Chondrocyte (in vitro differentiated cells): ENCODE measurements around the gene UBQLN3. TPM values are rescaled to one million over a fixed set of nuclear protein-coding genes. Genes with fewer than 3 reads are reported as not detected.

Experiments used
- DNase-seq: peaks from one replicate; pipeline ENCODE4 v3.0.0; 2021; ENCODE audit warnings: mixed read lengths, low spot score
- H3K27ac Mint-ChIP-seq: one replicate; pipeline ENCODE4 v1.8.0; 2021; ENCODE audit warnings: mild to moderate bottlenecking, moderate library complexity, mixed read lengths; ENCODE audit not compliant: unreplicated experiment
- H3K27me3 Mint-ChIP-seq: 2 replicates; pipeline ENCODE4 v1.8.0; 2021; ENCODE audit warnings: low read depth, mixed read lengths
- H3K36me3 Mint-ChIP-seq: 2 replicates; pipeline ENCODE4 v1.8.0; 2021; ENCODE audit warnings: low read depth, mixed read lengths
- H3K4me1 Mint-ChIP-seq: 2 replicates; pipeline ENCODE4 v1.8.0; 2021; ENCODE audit warnings: low read depth, mild to moderate bottlenecking, mixed read lengths
- H3K4me3 Mint-ChIP-seq: one replicate; pipeline ENCODE4 v1.8.0; 2021; ENCODE audit warnings: mild to moderate bottlenecking, moderate library complexity, mixed read lengths; ENCODE audit not compliant: unreplicated experiment
- H3K9me3 Mint-ChIP-seq: 2 replicates; pipeline ENCODE4 v1.8.0; 2021; ENCODE audit warnings: low read depth, mixed read lengths
- CTCF ChIP-seq: fragments of 200-600 bp; sonication (generic); IDR thresholded peaks from 2 replicates; pipeline ENCODE4 v1.5.0; 2021; ENCODE audit warnings: antibody characterized with exemption, mild to moderate bottlenecking, moderate library complexity
- total RNA-seq: library from RNA; stranded (reverse); gene quantifications from 3 replicates; pipeline ENCODE4 v1.2.1, GENCODE V29; 2021

The UBQLN3 gene
- total RNA-seq, 1 donor from 2014 or later: not detected

- H3K4me1 Mint-ChIP-seq: no peaks in the 10 kb centered on the region
- no peaks in the 10 kb centered on the region for H3K9me3 Mint-ChIP-seq
- no peak for TF ChIP-seq CTCF
- H3K27ac Mint-ChIP-seq: no peak overlapping the region
- H3K27me3 Mint-ChIP-seq: peaks cover 31% of the 10 kb centered on the region
- no peaks in the 10 kb centered on the region for H3K36me3 Mint-ChIP-seq
- no peak for DNase-seq
- H3K4me3 Mint-ChIP-seq: no peak overlapping the region
Measured at GRCh38 chr11:5507933-5508305, 1.8 kb downstream of the UBQLN3 start.

- DNase-seq: no peak
- no peaks in the 10 kb centered on the region for H3K4me1 Mint-ChIP-seq
- no peak for TF ChIP-seq CTCF
- no peak overlapping the region for H3K27ac Mint-ChIP-seq
- H3K4me3 Mint-ChIP-seq: no peak overlapping the region
- H3K27me3 Mint-ChIP-seq: peaks cover 31% of the 10 kb centered on the region
- no peaks in the 10 kb centered on the region for H3K36me3 Mint-ChIP-seq
- H3K9me3 Mint-ChIP-seq: no peaks in the 10 kb centered on the region
Measured at GRCh38 chr11:5507177-5507932, 2.4 kb downstream of the UBQLN3 start.

GRCh38 chr11:5505363-5506048 lies 4.3 kb downstream of the UBQLN3 start:
- Mint-ChIP-seq H3K4me3 (no peak overlapping the region), H3K27me3 (peaks cover 27% of the 10 kb centered on the region), H3K36me3 (no peaks in the 10 kb centered on the region), H3K27ac (no peak overlapping the region), H3K4me1 (no peaks in the 10 kb centered on the region), H3K9me3 (no peaks in the 10 kb centered on the region)
- no peak for TF ChIP-seq CTCF
- no peak for DNase-seq

- H3K9me3 Mint-ChIP-seq: no peaks in the 10 kb centered on the region
- no peak overlapping the region for H3K27ac Mint-ChIP-seq
- no peak overlapping the region for H3K4me3 Mint-ChIP-seq
- no peaks in the 10 kb centered on the region for H3K4me1 Mint-ChIP-seq
- H3K27me3 Mint-ChIP-seq: peaks cover 23% of the 10 kb centered on the region
- H3K36me3 Mint-ChIP-seq: no peaks in the 10 kb centered on the region
- no peak for TF ChIP-seq CTCF
- no peak for DNase-seq
Measured at GRCh38 chr11:5504403-5504921, 5.3 kb downstream of the UBQLN3 start.

- peaks cover 20% of the 10 kb centered on the region for H3K27me3 Mint-ChIP-seq
- H3K27ac Mint-ChIP-seq: no peak overlapping the region
- H3K9me3 Mint-ChIP-seq: no peaks in the 10 kb centered on the region
- no peak overlapping the region for H3K4me3 Mint-ChIP-seq
- no peaks in the 10 kb centered on the region for H3K36me3 Mint-ChIP-seq
- no peak for TF ChIP-seq CTCF
- no peak for DNase-seq
- H3K4me1 Mint-ChIP-seq: no peaks in the 10 kb centered on the region
Measured at GRCh38 chr11:5500393-5500801, 9.4 kb downstream of the UBQLN3 start.
